H1 (cell line): ENCODE results near the gene DUSP7. TPM values are rescaled to one million over a fixed set of nuclear protein-coding genes. Genes with fewer than 3 reads are reported as not detected.

Source experiments
- RFX5 ChIP-seq: IDR thresholded peaks from 2 replicates; pipeline ENCODE4 v1.6.1; 2011; ENCODE audit warnings: low read depth, low read length, improper control_type of control experiment, borderline replicate concordance
- polyA plus RNA-seq, 7 experiments: library from polyadenylated mRNA; depleted of rRNA in 3 of 7; stranded (reverse) in 5 of 7; unstranded in 2 of 7; fragments of >200 nt in 5 of 7; fragments of 200-250 nt in 2 of 7; gene quantifications; 1 replicate in 5 of 7; 2 replicates in 1 of 7; 4 replicates in 1 of 7; pipeline versions ENCODE4 v1.2.1 to v1.2.3, GENCODE V29; 2011 to 2013; ENCODE audit warnings: missing spikeins in 2 of 7, mixed read lengths in 2 of 7
- total RNA-seq: library from RNA; stranded (reverse); fragmentation: NEBNext Ultra II Directional; extraction: Animal tissue kit (Norgen Biotek cat#: 25700); gene quantifications from 2 replicates; pipeline ENCODE4 v1.2.1, GENCODE V29; 2021

DUSP7 gene
- total and polyA plus RNA-seq, 2 of the 8 experiments (the other 6 are each of a cell fraction or from before 2014, with no cell fraction given): 19.4 to 24.9 TPM

- TF ChIP-seq RFX5: no peak
Observed at GRCh38 chr3:52099001-52099401, 42.6 kb upstream of the DUSP7 start (continued).
